H1 (cell line): ENCODE data around the gene LRP11. TPM values are rescaled to one million over a fixed set of nuclear protein-coding genes. Genes with fewer than 3 reads are reported as not detected.
"Not testable (repeated sequence)": the region's sequence is repeated elsewhere in the genome, so short reads cannot be mapped to it uniquely, and the experiment has no call there.

ENCODE experiments used
- CTCF ChIA-PET: fragments of 300-600 bp; sonication (Branson Sonifier 250); formaldehyde crosslinking; loops from one replicate; lab custom pipeline; 2021; ENCODE audit not compliant: partially characterized antibody; lab: Charles Lee
- POLR2A ChIA-PET: fragments of 300-600 bp; sonication (Branson Sonifier 250); formaldehyde crosslinking; loops from one replicate; lab custom pipeline; 2021; ENCODE audit warnings: inconsistent platforms; ENCODE audit not compliant: partially characterized antibody; lab: Charles Lee
- DNase-seq, 2 experiments: peaks; one replicate each; pipeline versions ENCODE4 v3.0.0 to v3.0.0-alpha.2; 2010 to 2022; ENCODE audit warnings: low spot score in 2 of 2, low read depth in 1 of 2, mixed read lengths in 1 of 2
- FAIRE-seq: peaks from 2 replicates; lab custom pipeline; 2011; peaks lifted over from hg19 to GRCh38; lab: Jason Lieb, UNC
- H2AFZ ChIP-seq: 2 replicates; pipeline ENCODE4 v1.8.1; 2012; ENCODE audit warnings: low read length, inconsistent platforms
- H2AK5ac ChIP-seq: 2 replicates; pipeline ENCODE4 v1.6.1; 2013; ENCODE audit warnings: low read depth, low read length
- H2BK120ac ChIP-seq: replicated peaks from 2 replicates; pipeline ENCODE3; 2013; ENCODE audit warnings: low read depth, low read length, inconsistent platforms
- H2BK12ac ChIP-seq: 2 replicates; pipeline ENCODE4 v1.6.1; 2013; ENCODE audit warnings: low read depth, low read length
- H2BK15ac ChIP-seq: 2 replicates; pipeline ENCODE4 v1.6.1; 2013; ENCODE audit warnings: low read length
- H2BK20ac ChIP-seq: 2 replicates; pipeline ENCODE4 v1.6.1; 2013; ENCODE audit warnings: low read length
- H2BK5ac ChIP-seq: 2 replicates; pipeline ENCODE4 v1.6.1; 2013; ENCODE audit warnings: low read depth, low read length
- H3K14ac ChIP-seq: 2 replicates; pipeline ENCODE4 v1.6.1; 2013; ENCODE audit warnings: inconsistent platforms; ENCODE audit not compliant: insufficient read length
- H3K18ac ChIP-seq: 2 replicates; pipeline ENCODE4 v1.6.1; 2013; ENCODE audit warnings: low read length; ENCODE audit errors: extremely low read depth
- H3K23ac ChIP-seq: 2 replicates; pipeline ENCODE4 v1.6.1; 2013; ENCODE audit warnings: inconsistent platforms; ENCODE audit not compliant: insufficient read length
- H3K23me2 ChIP-seq: 2 replicates; pipeline ENCODE4 v1.6.1; 2013; ENCODE audit warnings: low read depth, low read length
- H3K27ac ChIP-seq: 2 replicates; pipeline ENCODE4 v1.6.1; 2011; ENCODE audit warnings: low read depth, low read length, inconsistent platforms
- H3K27me3 ChIP-seq, 4 experiments: replicated peaks in 1 of 4; 1 replicate in 1 of 4; 2 replicates in 3 of 4; pipeline versions ENCODE4 v1.6.1 to v1.8.1; 2011 to 2013; ENCODE audit warnings: low read length in 3 of 4, mild to moderate bottlenecking in 3 of 4, inconsistent platforms in 2 of 4, mixed read lengths in 2 of 4, moderate library complexity in 1 of 4; ENCODE audit not compliant: control insufficient read depth in 3 of 4, insufficient read depth in 3 of 4; ENCODE audit errors: extremely low read depth in 1 of 4
- H3K36me3 ChIP-seq, 4 experiments: 2 replicates each; pipeline versions ENCODE4 v1.6.1 to v1.8.1; 2011 to 2013; ENCODE audit warnings: mild to moderate bottlenecking in 4 of 4, low read length in 3 of 4, moderate library complexity in 2 of 4, control low read depth in 1 of 4, inconsistent platforms in 1 of 4; ENCODE audit not compliant: insufficient read depth in 4 of 4, control insufficient read depth in 2 of 4
- H3K4ac ChIP-seq: replicated peaks from 2 replicates; pipeline ENCODE3; 2013; ENCODE audit warnings: low read length, low read depth, mixed read lengths, inconsistent platforms; ENCODE audit not compliant: insufficient read length
- H3K4me1 ChIP-seq, 4 experiments: replicated peaks in 1 of 4; 1 replicate in 1 of 4; 2 replicates in 3 of 4; pipeline versions ENCODE4 v1.6.1 to v1.8.1; 2011 to 2013; ENCODE audit warnings: low read length in 3 of 4, inconsistent platforms in 2 of 4, mixed read lengths in 1 of 4; ENCODE audit not compliant: insufficient read depth in 4 of 4, control insufficient read depth in 3 of 4
- H3K4me2 ChIP-seq, 2 experiments: 2 replicates each; pipeline versions ENCODE4 v1.6.1 to v1.8.1; 2011 to 2013; ENCODE audit warnings: low read depth in 2 of 2, low read length in 2 of 2, control low read depth in 1 of 2, inconsistent platforms in 1 of 2, mild to moderate bottlenecking in 1 of 2; ENCODE audit not compliant: insufficient read depth in 1 of 2
- H3K4me3 ChIP-seq, 4 experiments: fragments of 200-600, 300-600 bp in 1 of 4; sonication (generic), shearing (Covaris generic), sonication (Bioruptor Twin) in 1 of 4; 2 replicates each; pipeline versions ENCODE4 v1.5.1 to v1.8.1; 2011 to 2016; ENCODE audit warnings: low read length in 4 of 4, low read depth in 3 of 4, control low read depth in 2 of 4, inconsistent platforms in 2 of 4, mild to moderate bottlenecking in 2 of 4, mixed read lengths in 1 of 4, moderate library complexity in 1 of 4; ENCODE audit not compliant: insufficient read depth in 2 of 4; ENCODE audit errors: extremely low read depth in 1 of 4
- H3K56ac ChIP-seq: replicated peaks from 2 replicates; pipeline ENCODE3; 2013; ENCODE audit warnings: low read depth, mild to moderate bottlenecking, mixed read lengths, low read length, inconsistent platforms; ENCODE audit not compliant: insufficient read length
- H3K79me1 ChIP-seq: 2 replicates; pipeline ENCODE4 v1.6.1; 2013; ENCODE audit warnings: low read depth, low read length, control low read depth
- H3K79me2 ChIP-seq, 2 experiments: 2 replicates each; pipeline versions ENCODE4 v1.6.1 to v1.8.1; 2012 to 2013; ENCODE audit warnings: low read length in 2 of 2, mild to moderate bottlenecking in 2 of 2, inconsistent platforms in 1 of 2; ENCODE audit not compliant: insufficient read depth in 2 of 2, control insufficient read depth in 1 of 2
- H3K9ac ChIP-seq, 4 experiments: replicated peaks in 1 of 4; 1 replicate in 1 of 4; 2 replicates in 3 of 4; pipeline versions ENCODE4 v1.6.1 to v1.8.1; 2011 to 2013; ENCODE audit warnings: low read depth in 3 of 4, low read length in 3 of 4, control low read depth in 2 of 4, mild to moderate bottlenecking in 2 of 4, moderate library complexity in 2 of 4, inconsistent platforms in 1 of 4; ENCODE audit errors: extremely low read depth in 1 of 4
- H3K9me3 ChIP-seq, 2 experiments: 2 replicates each; pipeline versions ENCODE4 v1.6.1 to v1.8.1; 2012 to 2013; ENCODE audit warnings: mild to moderate bottlenecking in 2 of 2, moderate library complexity in 2 of 2, control low read depth in 1 of 2, inconsistent platforms in 1 of 2, low read depth in 1 of 2, low read length in 1 of 2, mixed read lengths in 1 of 2; ENCODE audit not compliant: insufficient read depth in 2 of 2
- H4K20me1 ChIP-seq, 2 experiments: replicated peaks in 1 of 2; 2 replicates each; pipeline versions ENCODE3 to v1.8.1; 2011 to 2013; ENCODE audit warnings: inconsistent platforms in 2 of 2, low read length in 2 of 2, mild to moderate bottlenecking in 1 of 2; ENCODE audit not compliant: insufficient read depth in 2 of 2, control insufficient read depth in 1 of 2
- H4K5ac ChIP-seq: 2 replicates; pipeline ENCODE4 v1.6.1; 2013; ENCODE audit warnings: low read length, low read depth, mixed read lengths, inconsistent platforms; ENCODE audit not compliant: insufficient read length
- H4K8ac ChIP-seq: 2 replicates; pipeline ENCODE4 v1.8.0; 2013; ENCODE audit warnings: mild to moderate bottlenecking, moderate library complexity, low read length, inconsistent platforms; ENCODE audit not compliant: insufficient read depth; ENCODE audit errors: extremely low read depth
- H4K91ac ChIP-seq: replicated peaks from 2 replicates; pipeline ENCODE3; 2013; ENCODE audit warnings: low read length, mixed read lengths, inconsistent platforms; ENCODE audit not compliant: insufficient read length
- ATF3 ChIP-seq: IDR thresholded peaks from 2 replicates; pipeline ENCODE4 v1.6.1; 2011; ENCODE audit warnings: low read depth, mild to moderate bottlenecking, low read length; ENCODE audit not compliant: insufficient read depth
- CTCF ChIP-seq, 3 experiments: IDR thresholded peaks; 1 replicate in 2 of 3; 2 replicates in 1 of 3; pipeline versions ENCODE4 v1.5.1 to v1.6.1; 2011; ENCODE audit warnings: low read length in 3 of 3, mild to moderate bottlenecking in 3 of 3, inconsistent platforms in 2 of 3, low read depth in 1 of 3, moderate library complexity in 1 of 3; ENCODE audit not compliant: insufficient read depth in 1 of 3; ENCODE audit errors: control extremely low read depth in 1 of 3
- EGR1 ChIP-seq: IDR thresholded peaks from 2 replicates; pipeline ENCODE4 v1.6.1; 2011; ENCODE audit warnings: low read depth, low read length, borderline replicate concordance
- PHF8 ChIP-seq: fragments of 200-600 bp; sonication (generic); conservative IDR thresholded peaks from 2 replicates; pipeline ENCODE4 v1.7.1; 2012; ENCODE audit warnings: low read depth, mild to moderate bottlenecking, inconsistent platforms, low read length, moderate library complexity
- TBP ChIP-seq: IDR thresholded peaks from 2 replicates; pipeline ENCODE4 v1.6.1; 2011; ENCODE audit warnings: low read depth, low read length, improper control_type of control experiment
- TCF12 ChIP-seq: IDR thresholded peaks from 2 replicates; pipeline ENCODE4 v1.6.1; 2011; ENCODE audit warnings: low read depth, mild to moderate bottlenecking, low read length
- WGBS, 2 experiments: shearing (Covaris generic) in 1 of 2; methylation state at CpG; one replicate each; pipeline versions ENCODE4 v1.1.6 to v1.1.7; 2013 to 2015; ENCODE audit warnings: low lambda C conversion rate in 2 of 2, mixed read lengths in 2 of 2, inconsistent platforms in 1 of 2, low coverage in 1 of 2, missing lambda C conversion rate in 1 of 2; ENCODE audit not compliant: insufficient replicate concordance in 2 of 2, insufficient coverage in 1 of 2, insufficient read length in 1 of 2; ENCODE audit errors: extremely low coverage in 1 of 2, missing lambda C conversion rate in 1 of 2; 5-methylcytosine and 5-hydroxymethylcytosine counted together
- polyA plus RNA-seq, 7 experiments: library from polyadenylated mRNA; depleted of rRNA in 3 of 7; stranded (reverse) in 5 of 7; unstranded in 2 of 7; fragments of >200 nt in 5 of 7; fragments of 200-250 nt in 2 of 7; gene quantifications; 1 replicate in 5 of 7; 2 replicates in 1 of 7; 4 replicates in 1 of 7; pipeline versions ENCODE4 v1.2.1 to v1.2.3, GENCODE V29; 2011 to 2013; ENCODE audit warnings: missing spikeins in 2 of 7, mixed read lengths in 2 of 7
- total RNA-seq: library from RNA; stranded (reverse); fragmentation: NEBNext Ultra II Directional; extraction: Animal tissue kit (Norgen Biotek cat#: 25700); gene quantifications from 2 replicates; pipeline ENCODE4 v1.2.1, GENCODE V29; 2021
- TF ChIP-seq, protein P1 (sequence below): IDR thresholded peaks from 2 replicates; pipeline ENCODE4 v1.6.1; 2012; ENCODE audit warnings: inconsistent platforms

LRP11 gene
- total and polyA plus RNA-seq, 2 of the 8 experiments (the other 6 are each of a cell fraction or from before 2014, with no cell fraction given) = 11.0 to 20.0 TPM

GRCh38 chr6:149895048-149895590 lies 31.0 kb upstream of the LRP11 start (continued):
- TF ChIP-seq PHF8 = no peak
- no peak for TF ChIP-seq ATF3
- TF ChIP-seq EGR1 = no peak
- no peak for TF ChIP-seq TCF12
- TF ChIP-seq CTCF (IDR thresholded peaks at IDR 0.05; ENCODE audit: control extremely low read depth in 1 of 3, insufficient read depth in 1 of 3, low read depth in 1 of 3, low read length in 3 of 3) = no peak
- TF ChIP-seq, protein P1, sequence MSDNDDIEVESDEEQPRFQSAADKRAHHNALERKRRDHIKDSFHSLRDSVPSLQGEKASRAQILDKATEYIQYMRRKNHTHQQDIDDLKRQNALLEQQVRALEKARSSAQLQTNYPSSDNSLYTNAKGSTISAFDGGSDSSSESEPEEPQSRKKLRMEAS = no peak
- no peak for TF ChIP-seq TBP

GRCh38 chr6:149891864-149892263 lies 27.7 kb upstream of the LRP11 start:
- H3K23me2 ChIP-seq, H3K9me3 ChIP-seq, H4K91ac ChIP-seq, H4K8ac ChIP-seq, H4K5ac ChIP-seq, H2AK5ac ChIP-seq, H3K4ac ChIP-seq, H2BK5ac ChIP-seq, H3K23ac ChIP-seq, H3K36me3 ChIP-seq, FAIRE-seq, H3K4me2 ChIP-seq, H3K27me3 ChIP-seq, POLR2A ChIA-PET, H3K4me3 ChIP-seq, H3K14ac ChIP-seq, H3K79me2 ChIP-seq, H3K4me1 ChIP-seq, H3K79me1 ChIP-seq, DNase-seq, H2BK20ac ChIP-seq, H4K20me1 ChIP-seq, H2AFZ ChIP-seq, H3K9ac ChIP-seq, H2BK12ac ChIP-seq, H2BK120ac ChIP-seq, H3K18ac ChIP-seq, H3K27ac ChIP-seq, H3K56ac ChIP-seq, H2BK15ac ChIP-seq: not testable (repeated sequence)
- CTCF ChIA-PET = interaction anchor here (0.6 to 1.6 kb wide), 2 partner anchors 13 to 168 kb away, joined by 3 to 4 read pairs; no protein-coding TSS in a partner anchor
- WGBS, 2 experiments = 86% methylated on average over 6 of the region's 6 CpGs; no CpG with 5 or more reads in 1 of the 2 experiments
